Ishikawa (cell line): ENCODE data around the gene CHRNB4.

Experiments
- CEBPB ChIP-seq: IDR thresholded peaks from 2 replicates; pipeline ENCODE4 v1.6.1; 2012
- CREB1 ChIP-seq: IDR thresholded peaks from 2 replicates; pipeline ENCODE4 v1.6.1; 2012; ENCODE audit warnings: low read depth
- EGR1 ChIP-seq: IDR thresholded peaks from 2 replicates; pipeline ENCODE4 v1.6.1; 2012
- EP300 ChIP-seq: IDR thresholded peaks from 2 replicates; pipeline ENCODE4 v1.6.1; 2012; ENCODE audit warnings: borderline replicate concordance
- MAX ChIP-seq: IDR thresholded peaks from 2 replicates; pipeline ENCODE4 v1.6.1; 2012
- RAD21 ChIP-seq: IDR thresholded peaks from 2 replicates; pipeline ENCODE4 v1.6.1; 2012; ENCODE audit warnings: low read depth
- REST ChIP-seq: IDR thresholded peaks from 2 replicates; pipeline ENCODE4 v1.6.1; 2012; ENCODE audit warnings: low read depth, mild to moderate bottlenecking
- TAF1 ChIP-seq: IDR thresholded peaks from 2 replicates; pipeline ENCODE4 v1.6.1; 2012; ENCODE audit warnings: low read depth, mild to moderate bottlenecking
- TCF12 ChIP-seq: IDR thresholded peaks from 2 replicates; pipeline ENCODE4 v1.6.1; 2012; ENCODE audit warnings: low read depth
- USF1 ChIP-seq: IDR thresholded peaks from 2 replicates; pipeline ENCODE4 v1.6.1; 2012
- ZBTB7A ChIP-seq: IDR thresholded peaks from 2 replicates; pipeline ENCODE4 v1.6.1; 2012; ENCODE audit warnings: low read depth

- TF ChIP-seq ZBTB7A (no peak), USF1 (no peak), CREB1 (no peak), REST (no peak), EP300 (no peak), EGR1 (no peak), CEBPB (no peak), TCF12 (no peak), TAF1 (no peak), RAD21 (no peak), MAX (no peak)
Measured at GRCh38 chr15:78637776-78638435, 3.1 kb downstream of the CHRNB4 start.
